ENCODE data around the gene TMEM143. TPM values are rescaled to one million over a fixed set of nuclear protein-coding genes. Genes with fewer than 3 reads are reported as not detected.

TMEM143 gene
- total and polyA plus RNA-seq, 2 donors (not counting 3 experiments of a cell fraction or from before 2014, with no cell fraction given) = 5.4 to 7.3 TPM

GRCh38 chr19:48303866-48304265 is 59.9 kb downstream of the TMEM143 start:
- H3K79me2 ChIP-seq (ENCODE audit: control insufficient read depth, insufficient read depth, low read length) = no peaks in the 10 kb centered on the region
- no TSS peak for BruUV-seq (replicated peaks)
- no peaks in the 10 kb centered on the region for H3K4me1 ChIP-seq (ENCODE audit: control insufficient read depth, extremely low read depth, insufficient read depth, low read length)
- ChIA-PET CTCF (interaction anchor here (1.7 kb wide), 1 partner anchor 8 kb away, joined by 4 read pairs; no protein-coding TSS in a partner anchor), POLR2A (no interaction called here)
- FAIRE-seq (no peak), DNase-seq (ENCODE audit: low read depth, low spot score) (no peak)
- no peak overlapping the region for H3K27ac ChIP-seq (ENCODE audit: insufficient read depth, low read depth, low read length)
- H3K9ac ChIP-seq (replicated peaks; ENCODE audit: extremely low read depth, insufficient read depth, low read length) = no peak overlapping the region
- intact Hi-C loops (cut with micrococcal nuclease) (no loop called here), dilution Hi-C loops (cut with MboI; ENCODE audit: extremely low pct_ligation_motif_present, low sequenced_read_pairs) (no loop called here)
- peaks cover 6% of the 10 kb centered on the region in 2 experiments for H3K27me3 ChIP-seq (ENCODE audit: control insufficient read depth in 2 of 2, insufficient read depth in 2 of 2, low read length in 2 of 2)
- no peaks in the 10 kb centered on the region for H3K9me3 ChIP-seq (replicated peaks; ENCODE audit: control insufficient read depth, insufficient read depth, low read length)
- no peak overlapping the region for H2AFZ ChIP-seq (ENCODE audit: low read depth, low read length)
- no peaks in the 10 kb centered on the region for H4K20me1 ChIP-seq (replicated peaks; ENCODE audit: control insufficient read depth, extremely low read depth, insufficient read depth, low read length)
- no peaks in the 10 kb centered on the region for H3K9me1 ChIP-seq (replicated peaks; ENCODE audit: control insufficient read depth, extremely low read depth, insufficient read depth, low read length)
- H3K4me3 ChIP-seq (replicated peaks in 1 of 3; ENCODE audit: insufficient read depth in 1 of 3, low read depth in 1 of 3, low read length in 3 of 3) = no peak overlapping the region
- no peak overlapping the region for H3K4me2 ChIP-seq (ENCODE audit: insufficient read depth, low read length)
- TF ChIP-seq MAX (IDR thresholded peaks at IDR 0.05; ENCODE audit: insufficient read depth, insufficient read length) (no peak), POLR2A (IDR thresholded peaks at IDR 0.05; ENCODE audit: low read depth, low read length) (no peak), MYC (IDR thresholded peaks at IDR 0.05; ENCODE audit: low read depth, low read length) (no peak), POLR2AphosphoS5 (IDR thresholded peaks at IDR 0.05; ENCODE audit: insufficient read depth, low read depth, low read length) (no peak), FOS (IDR thresholded peaks at IDR 0.05; ENCODE audit: borderline replicate concordance, insufficient read depth, low read length) (no peak), EZH2 (IDR thresholded peaks at IDR 0.05; ENCODE audit: borderline replicate concordance, low read depth, low read length, severe bottlenecking) (no peak), JUN (IDR thresholded peaks at IDR 0.05; ENCODE audit: borderline replicate concordance, insufficient read depth, insufficient read length, low read depth) (no peak), GATA2 (IDR thresholded peaks at IDR 0.05; ENCODE audit: insufficient read depth, insufficient read length, low read depth, low read length) (no peak)
- TF ChIP-seq, protein P1, sequence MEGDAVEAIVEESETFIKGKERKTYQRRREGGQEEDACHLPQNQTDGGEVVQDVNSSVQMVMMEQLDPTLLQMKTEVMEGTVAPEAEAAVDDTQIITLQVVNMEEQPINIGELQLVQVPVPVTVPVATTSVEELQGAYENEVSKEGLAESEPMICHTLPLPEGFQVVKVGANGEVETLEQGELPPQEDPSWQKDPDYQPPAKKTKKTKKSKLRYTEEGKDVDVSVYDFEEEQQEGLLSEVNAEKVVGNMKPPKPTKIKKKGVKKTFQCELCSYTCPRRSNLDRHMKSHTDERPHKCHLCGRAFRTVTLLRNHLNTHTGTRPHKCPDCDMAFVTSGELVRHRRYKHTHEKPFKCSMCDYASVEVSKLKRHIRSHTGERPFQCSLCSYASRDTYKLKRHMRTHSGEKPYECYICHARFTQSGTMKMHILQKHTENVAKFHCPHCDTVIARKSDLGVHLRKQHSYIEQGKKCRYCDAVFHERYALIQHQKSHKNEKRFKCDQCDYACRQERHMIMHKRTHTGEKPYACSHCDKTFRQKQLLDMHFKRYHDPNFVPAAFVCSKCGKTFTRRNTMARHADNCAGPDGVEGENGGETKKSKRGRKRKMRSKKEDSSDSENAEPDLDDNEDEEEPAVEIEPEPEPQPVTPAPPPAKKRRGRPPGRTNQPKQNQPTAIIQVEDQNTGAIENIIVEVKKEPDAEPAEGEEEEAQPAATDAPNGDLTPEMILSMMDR (IDR thresholded peaks at IDR 0.05; ENCODE audit: extremely low read depth in 1 of 2, insufficient read depth in 1 of 2, low read depth in 1 of 2, low read length in 2 of 2) = no peak
- H3K36me3 ChIP-seq (ENCODE audit: control insufficient read depth in 2 of 2, extremely low read depth in 1 of 2, insufficient read depth in 2 of 2, low read length in 2 of 2) = no peaks in the 10 kb centered on the region
